Pons (tissue), 1 donor: ENCODE measurements around the gene IKZF3.

Source experiments
- DNase-seq: peaks from one replicate; pipeline ENCODE4 v3.0.0-alpha.2; 2016; ENCODE audit warnings: low spot score

The IKZF3 gene

GRCh38 chr17:39814497-39814896 lies 49.6 kb downstream of the IKZF3 start:
- DNase-seq: no peak

GRCh38 chr17:39813631-39814030 lies 50.5 kb downstream of the IKZF3 start:
- DNase-seq: no peak

GRCh38 chr17:39812466-39812865 lies 51.6 kb downstream of the IKZF3 start:
- no peak for DNase-seq

- DNase-seq: no peak
These were observed 53.0 kb downstream of the IKZF3 start for GRCh38 chr17:39810939-39811728.

GRCh38 chr17:39809221-39809620 lies 54.9 kb downstream of the IKZF3 start:
- DNase-seq: no peak

GRCh38 chr17:39808409-39808997 lies 55.6 kb downstream of the IKZF3 start:
- DNase-seq: no peak

GRCh38 chr17:39804839-39805238 lies 59.3 kb downstream of the IKZF3 start:
- DNase-seq: no peak

- no peak for DNase-seq
These were observed 63.1 kb downstream of the IKZF3 start for GRCh38 chr17:39801055-39801454.

- DNase-seq: no peak
These were observed 63.6 kb downstream of the IKZF3 start for GRCh38 chr17:39800540-39800939.

GRCh38 chr17:39799395-39799794 lies 64.7 kb downstream of the IKZF3 start:
- no peak for DNase-seq

GRCh38 chr17:39794249-39794970 lies 69.7 kb downstream of the IKZF3 start:
- DNase-seq: no peak

GRCh38 chr17:39793301-39793872 lies 70.7 kb downstream of the IKZF3 start:
- DNase-seq: no peak

- DNase-seq: no peak
These were observed 71.4 kb downstream of the IKZF3 start for GRCh38 chr17:39792526-39793221.

- DNase-seq: no peak
These were observed 72.8 kb downstream of the IKZF3 start for GRCh38 chr17:39791111-39791992.

- no peak for DNase-seq
These were observed 76.2 kb downstream of the IKZF3 start for GRCh38 chr17:39787743-39788484.

GRCh38 chr17:39787041-39787440 lies 77.1 kb downstream of the IKZF3 start:
- no peak for DNase-seq

GRCh38 chr17:39782980-39783379 lies 81.1 kb downstream of the IKZF3 start:
- DNase-seq: no peak

- DNase-seq: no peak
These were observed 81.6 kb downstream of the IKZF3 start for GRCh38 chr17:39782481-39782880.

- DNase-seq: no peak
These were observed 82.3 kb downstream of the IKZF3 start for GRCh38 chr17:39781861-39782213.

GRCh38 chr17:39781031-39781860 lies 82.9 kb downstream of the IKZF3 start:
- DNase-seq: no peak
